GM18520 (cell line): ENCODE measurements around the gene SBF2.
"Not testable (repeated sequence)": the region's sequence is repeated elsewhere in the genome, so short reads cannot be mapped to it uniquely, and the experiment has no call there.

Source experiments
- ATAC-seq: cut with Tn5 transposase; IDR thresholded peaks from one replicate; pipeline ENCODE4 v1.9.1; 2021; ENCODE audit not compliant: unreplicated experiment

Gene SBF2

DNA sequence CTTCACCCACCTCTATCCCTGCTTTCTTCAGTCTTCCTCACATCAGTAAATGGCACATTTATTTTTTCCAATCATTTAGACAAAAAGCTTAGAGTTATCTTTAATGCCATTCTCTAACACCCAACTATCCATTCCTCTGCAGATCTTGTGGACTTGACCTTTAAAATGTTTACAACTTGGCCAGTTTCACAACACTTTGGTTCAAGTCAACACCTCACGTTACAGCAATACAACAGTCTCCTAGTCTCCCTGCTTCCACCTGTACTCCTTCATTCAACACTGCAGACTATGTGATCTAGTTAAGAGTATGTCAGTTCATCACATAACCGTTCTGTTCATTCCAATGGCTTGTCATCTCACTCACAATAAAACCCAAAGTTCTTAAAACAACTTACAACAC is 325.0 kb downstream of the SBF2 start:
- no peak for ATAC-seq

DNA sequence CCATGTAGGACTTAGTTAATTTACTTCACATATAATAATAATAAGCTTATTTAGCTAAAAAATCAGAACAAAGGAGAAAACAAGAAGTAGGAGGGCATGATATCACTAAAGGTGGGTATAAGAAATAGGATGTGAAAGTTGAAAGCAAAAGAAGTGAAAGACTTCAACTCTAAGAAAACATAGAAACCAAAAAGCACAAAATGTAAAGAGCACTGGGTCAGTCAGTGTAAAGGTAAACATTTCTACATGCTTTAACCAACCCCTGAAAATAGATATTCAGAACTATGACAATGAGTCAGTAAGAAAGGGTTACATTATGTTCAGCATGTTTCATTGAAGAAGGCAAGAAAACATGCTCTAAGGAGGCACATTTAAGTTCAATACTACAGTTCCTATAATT is 331.3 kb downstream of the SBF2 start:
- ATAC-seq: peak; percentile 58

DNA sequence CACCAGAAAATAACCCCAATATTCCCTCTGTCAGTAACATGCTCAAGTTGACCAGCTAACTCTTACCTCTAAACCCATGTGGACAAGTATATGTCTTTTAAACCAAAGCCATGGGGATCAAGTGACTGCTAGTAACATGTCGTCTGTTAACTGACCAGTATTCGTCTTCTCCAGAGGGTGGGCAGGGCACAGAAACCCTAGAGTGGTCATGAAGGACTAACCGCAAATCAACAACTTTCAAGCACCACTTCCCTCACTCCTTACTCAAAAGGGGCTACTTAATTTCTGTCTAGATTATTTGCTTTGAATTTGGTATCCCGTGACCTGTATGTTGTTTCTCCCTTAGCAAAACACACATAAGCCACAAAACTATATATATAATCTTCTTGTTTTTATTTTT is 336.9 kb downstream of the SBF2 start:
- no peak for ATAC-seq

GRCh38 chr11:9956483-9956882 is 337.5 kb downstream of the SBF2 start:
- no peak for ATAC-seq

GRCh38 chr11:9955391-9955790 is 338.6 kb downstream of the SBF2 start:
- no peak for ATAC-seq

DNA sequence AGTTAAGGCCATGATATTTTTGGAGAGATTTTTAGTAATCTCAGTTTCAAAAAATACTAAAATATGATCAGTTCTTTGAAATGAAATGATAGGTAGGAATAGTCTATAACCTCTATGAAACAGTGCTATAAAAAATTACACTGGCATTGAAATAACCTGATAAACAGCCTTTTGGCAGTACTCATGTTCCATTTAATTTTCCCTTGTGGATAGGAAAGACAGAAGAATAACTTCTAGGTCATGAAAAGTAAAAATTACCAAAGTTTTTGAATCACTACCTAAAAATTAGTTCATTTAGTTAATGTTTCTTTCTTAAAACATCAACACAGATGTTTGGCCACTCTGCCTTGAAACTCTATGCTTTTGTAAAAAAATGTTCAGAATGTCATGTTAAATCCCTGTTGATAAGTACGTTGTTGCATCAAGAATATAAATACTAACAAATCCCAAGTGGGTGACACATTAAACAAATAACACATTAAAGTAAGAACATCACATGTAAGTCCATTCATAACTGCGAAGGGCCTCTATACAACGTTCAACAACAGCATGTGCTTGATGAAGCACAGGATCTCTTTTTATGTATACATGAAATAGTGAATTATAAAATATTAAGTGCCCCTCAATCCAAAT is 339.9 kb downstream of the SBF2 start:
- no peak for ATAC-seq

DNA sequence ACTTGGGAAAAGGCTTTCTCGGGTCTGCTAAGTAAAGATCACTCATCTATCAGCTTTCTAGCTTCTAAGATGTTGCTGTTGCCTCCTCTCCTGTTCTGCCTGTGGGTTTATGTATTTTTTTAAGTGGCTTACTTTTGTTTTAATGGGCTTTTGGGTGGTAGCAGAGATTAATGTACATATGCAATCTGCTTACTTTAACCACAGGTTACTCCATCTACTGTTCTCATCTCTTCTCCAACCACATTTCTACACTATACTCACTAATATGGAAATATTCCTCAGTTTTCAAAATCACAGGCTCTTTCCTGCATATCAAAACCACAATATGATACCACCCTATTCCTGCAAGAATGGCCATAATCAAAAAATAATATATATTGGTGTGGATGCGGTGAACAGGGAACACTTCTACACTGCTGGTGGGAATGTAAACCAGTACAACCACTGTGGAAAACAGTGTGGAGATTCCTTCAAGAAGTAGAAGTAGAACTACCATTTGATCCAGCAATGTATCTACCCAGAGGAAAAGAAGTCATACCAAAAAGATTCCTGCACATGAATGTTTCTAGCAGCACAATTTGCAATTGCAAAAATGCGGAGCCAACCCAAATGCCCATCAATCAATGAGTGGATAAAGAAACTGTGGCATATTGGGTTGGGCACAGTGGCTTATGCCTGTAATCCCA is 341.4 kb downstream of the SBF2 start:
- no peak for ATAC-seq

DNA sequence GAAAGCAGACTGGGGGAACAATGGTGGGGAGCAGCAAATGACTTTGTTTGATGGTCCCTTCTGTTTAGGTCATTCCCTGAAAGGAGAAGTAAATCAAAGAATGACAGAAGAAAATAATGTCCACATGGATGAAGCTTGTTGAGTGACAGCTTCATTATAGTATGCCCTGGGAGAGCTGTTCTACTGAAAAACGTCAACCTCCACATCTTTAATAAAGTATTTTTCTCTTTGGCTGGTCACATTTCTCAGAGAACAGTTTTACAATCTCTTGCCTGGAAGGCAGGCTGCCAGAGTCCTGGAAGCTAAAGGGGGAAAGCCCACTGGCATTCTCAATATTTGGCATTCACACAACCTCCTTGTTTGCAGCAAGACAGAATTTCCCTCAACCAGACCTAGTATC is 342.2 kb downstream of the SBF2 start:
- ATAC-seq: no peak

DNA sequence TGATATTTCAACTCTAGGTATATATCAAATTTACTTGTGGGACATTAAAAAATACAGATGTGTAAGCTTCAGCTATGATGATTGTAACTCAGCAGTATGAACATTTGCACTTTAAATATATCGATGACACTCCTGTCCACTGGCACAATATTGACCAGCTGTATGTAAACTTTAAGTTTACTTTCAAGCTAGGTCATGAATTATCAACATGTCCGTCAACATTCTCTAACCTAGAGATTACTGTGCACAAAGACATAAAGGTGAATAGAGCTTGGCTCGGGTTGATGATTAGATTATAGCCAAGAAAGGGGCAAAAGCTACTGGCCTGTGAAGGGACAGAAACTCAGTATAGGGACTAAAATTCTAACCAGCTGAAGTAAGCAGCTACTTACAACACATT is 343.6 kb downstream of the SBF2 start:
- ATAC-seq: no peak

GRCh38 chr11:9947231-9947864 is 346.7 kb downstream of the SBF2 start:
- peak; percentile 80 for ATAC-seq

- not testable (repeated sequence) for ATAC-seq
Observed at GRCh38 chr11:9945680-9946079, 348.3 kb downstream of the SBF2 start.

GRCh38 chr11:9943386-9944110 is 350.5 kb downstream of the SBF2 start:
- ATAC-seq: no peak

DNA sequence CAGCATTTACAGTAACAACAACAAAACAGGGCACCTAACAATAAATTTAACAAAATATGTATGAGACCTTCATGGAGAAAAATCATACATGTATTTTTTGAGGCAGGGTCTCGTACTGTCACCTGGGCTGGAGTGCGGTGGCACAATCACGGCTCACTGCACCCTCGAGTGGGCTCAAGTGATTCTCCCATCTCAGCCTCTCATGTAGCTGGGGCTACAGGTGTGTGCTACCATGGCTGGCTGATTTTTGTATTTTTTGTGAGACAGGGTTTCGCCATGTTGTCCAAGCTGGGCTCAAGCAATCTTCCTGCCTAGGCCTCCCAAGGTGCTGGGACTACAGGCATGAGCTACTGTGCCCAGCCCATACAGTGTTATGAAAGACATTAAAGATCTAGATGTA is 352.0 kb downstream of the SBF2 start:
- no peak for ATAC-seq

DNA sequence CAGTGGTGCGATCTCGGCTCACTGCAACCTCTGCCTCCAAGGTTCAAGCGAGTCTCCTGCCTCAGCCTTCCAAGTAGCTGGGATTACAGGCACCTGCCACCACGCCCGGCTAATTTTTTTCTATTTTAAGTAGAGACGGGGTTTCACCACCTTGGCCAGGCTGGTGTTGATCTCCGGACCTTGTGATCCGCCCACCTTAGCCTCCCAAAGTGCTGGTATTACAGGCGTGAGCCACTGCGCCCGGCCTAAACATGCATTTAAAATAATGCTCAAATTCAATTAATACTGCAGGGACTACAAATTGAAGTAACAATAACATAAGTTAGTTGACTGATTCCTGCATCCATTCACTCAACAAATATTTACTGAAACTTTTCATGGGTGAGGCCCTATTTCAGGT is 354.9 kb downstream of the SBF2 start:
- not testable (repeated sequence) for ATAC-seq

- no peak for ATAC-seq
Observed at GRCh38 chr11:9936754-9937153, 357.3 kb downstream of the SBF2 start.

GRCh38 chr11:9932843-9933242 is 361.2 kb downstream of the SBF2 start:
- ATAC-seq: not testable (repeated sequence)

- ATAC-seq: not testable (repeated sequence)
Observed at GRCh38 chr11:9930562-9931331, 363.3 kb downstream of the SBF2 start.

- no peak for ATAC-seq
Observed at GRCh38 chr11:9927670-9928069, 366.3 kb downstream of the SBF2 start.

GRCh38 chr11:9923280-9923679 is 370.7 kb downstream of the SBF2 start:
- ATAC-seq: no peak

GRCh38 chr11:9922806-9923205 is 371.2 kb downstream of the SBF2 start:
- no peak for ATAC-seq

DNA sequence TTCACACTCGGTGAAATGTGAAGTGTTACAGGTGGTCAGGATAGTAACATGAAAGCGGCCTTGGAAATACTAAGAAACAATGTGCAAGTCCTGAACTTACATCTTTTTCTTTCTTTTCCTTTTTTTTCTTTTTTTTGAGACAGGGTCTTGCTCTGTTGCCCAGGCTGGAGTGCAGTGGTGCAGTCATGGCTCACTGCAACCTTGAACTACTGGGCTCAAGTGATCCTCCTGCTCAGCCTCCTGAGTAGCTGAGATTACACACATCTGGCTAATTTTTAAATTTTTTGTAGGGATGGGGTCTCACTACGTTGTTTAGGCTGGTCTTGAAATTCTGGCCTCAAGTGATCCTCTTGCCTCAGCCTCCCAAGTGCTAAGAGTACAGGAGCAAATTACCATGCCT is 377.5 kb downstream of the SBF2 start:
- no peak for ATAC-seq
